ENCODE results near the gene ST3GAL5. TPM values are rescaled to one million over a fixed set of nuclear protein-coding genes. Genes with fewer than 3 reads are reported as not detected.

The ST3GAL5 gene
- total and polyA plus RNA-seq, 8 donors, result 4.1 to 84.2 (median 11.8) TPM

GRCh38 chr2:85871494-85872164 is 17.2 kb downstream of the ST3GAL5 start:
- H3K4me1 ChIP-seq, result no peaks in the 10 kb centered on the region
- no peaks in the 10 kb centered on the region for H3K9me3 ChIP-seq
- no peak overlapping the region for H3K27ac ChIP-seq
- H3K36me3 ChIP-seq, result peaks cover 0 to 4% (median 0%) of the 10 kb centered on the region in 4 donors
- intact Hi-C loops (cut with DNase I; ENCODE audit: low total_unique reads), result no loop called here
- H3K4me3 ChIP-seq, result no peak overlapping the region
- 87 to 93% (median 90%) methylated on average over 6 of the region's 6 CpGs for WGBS, 5 donors
- DNase-seq, result no peak
- TF ChIP-seq CTCF (IDR thresholded peaks at IDR 0.05) (no peak), POLR2A (IDR thresholded peaks at IDR 0.05) (no peak), EP300 (IDR thresholded peaks at IDR 0.05) (no peak), POLR2AphosphoS5 (IDR thresholded peaks at IDR 0.05) (no peak)
- no peaks in the 10 kb centered on the region for H3K27me3 ChIP-seq

GRCh38 chr2:85868822-85869221 is 20.0 kb downstream of the ST3GAL5 start:
- Histone ChIP-seq H3K27ac (no peak overlapping the region), H3K4me3 (no peak overlapping the region), H3K4me1 (peaks cover 0 to 18% (median 5%) of the 10 kb centered on the region in 4 donors), H3K9me3 (no peaks in the 10 kb centered on the region), H3K27me3 (no peaks in the 10 kb centered on the region), H3K36me3 (peaks cover 0 to 4% (median 0%) of the 10 kb centered on the region in 4 donors)
- 90 to 97% (median 96%) methylated on average over 9 of the region's 9 CpGs for WGBS, 5 donors
- no peak for DNase-seq
- intact Hi-C loops (cut with DNase I; ENCODE audit: low total_unique reads), result no loop called here
- TF ChIP-seq POLR2AphosphoS5 (IDR thresholded peaks at IDR 0.05) (no peak), CTCF (IDR thresholded peaks at IDR 0.05) (no peak)

- TF ChIP-seq POLR2AphosphoS5 (IDR thresholded peaks at IDR 0.05) (no peak), CTCF (IDR thresholded peaks at IDR 0.05) (no peak), EP300 (IDR thresholded peaks at IDR 0.05) (no peak), POLR2A (IDR thresholded peaks at IDR 0.05) (no peak)
- WGBS, 5 donors, result 88 to 92% (median 90%) methylated on average over 11 of the region's 11 CpGs
- Histone ChIP-seq H3K4me3 (no peak overlapping the region), H3K27ac (no peak overlapping the region), H3K9me3 (no peaks in the 10 kb centered on the region), H3K4me1 (peaks cover 0 to 18% (median 5%) of the 10 kb centered on the region in 4 donors), H3K27me3 (no peaks in the 10 kb centered on the region), H3K36me3 (peaks cover 0 to 7% (median 4%) of the 10 kb centered on the region in 4 donors)
- no peak for DNase-seq
- intact Hi-C loops (cut with DNase I; ENCODE audit: low total_unique reads), result no loop called here
Measured at GRCh38 chr2:85867556-85868292, 21.1 kb downstream of the ST3GAL5 start.

- Histone ChIP-seq H3K4me1 (peaks cover 0 to 18% (median 5%) of the 10 kb centered on the region in 4 donors), H3K36me3 (peaks cover 0 to 13% (median 9%) of the 10 kb centered on the region in 4 donors), H3K27ac (no peak overlapping the region), H3K4me3 (no peak overlapping the region), H3K9me3 (no peaks in the 10 kb centered on the region), H3K27me3 (no peaks in the 10 kb centered on the region)
- TF ChIP-seq EP300 (IDR thresholded peaks at IDR 0.05) (no peak), POLR2AphosphoS5 (IDR thresholded peaks at IDR 0.05) (no peak), CTCF (IDR thresholded peaks at IDR 0.05) (no peak), POLR2A (IDR thresholded peaks at IDR 0.05) (no peak)
- intact Hi-C loops (cut with DNase I; ENCODE audit: low total_unique reads), result no loop called here
- no peak for DNase-seq
- 91 to 100% (median 97%) methylated on average over 1 of the region's 1 CpG for WGBS, 5 donors
Measured at GRCh38 chr2:85867121-85867520, 21.7 kb downstream of the ST3GAL5 start.
